Heart left ventricle (tissue), 16 donors: ENCODE measurements around the gene SOX6. TPM values are rescaled to one million over a fixed set of nuclear protein-coding genes. Genes with fewer than 3 reads are reported as not detected.

Source experiments
- ATAC-seq, 4 donors: fragments of 200-7000 bp; cut with Tn5 transposase; one replicate each; pipeline ENCODE4 v1.9.1; 2020 to 2022; ENCODE audit warnings: moderate library complexity in 4 of 4, mild to moderate bottlenecking in 3 of 4, moderate number of reproducible peaks in 1 of 4
- DNase-seq, 5 donors: peaks; one replicate each; pipeline ENCODE4 v3.0.0-alpha.2; 2020
- H3K27ac ChIP-seq, 12 donors: fragments of 200-600 bp; sonication (generic) in 4 of 12; one replicate each; pipeline versions ENCODE4 v1.5.0 to v1.8.0; 2016 to 2022; ENCODE audit warnings: mild to moderate bottlenecking in 2 of 12
- H3K27me3 ChIP-seq, 9 donors: fragments of 200-600 bp; sonication (generic) in 2 of 9; one replicate each; pipeline versions ENCODE4 v1.5.1 to v1.8.0; 2016 to 2022; ENCODE audit warnings: mild to moderate bottlenecking in 3 of 9
- H3K36me3 ChIP-seq, 9 donors: fragments of 200-600 bp; sonication (generic) in 2 of 9; one replicate each; pipeline versions ENCODE4 v1.5.0 to v1.8.0; 2018 to 2022; ENCODE audit warnings: mild to moderate bottlenecking in 2 of 9
- H3K4me1 ChIP-seq, 12 donors: fragments of 200-600 bp; sonication (generic) in 4 of 12; one replicate each; pipeline versions ENCODE4 v1.5.0 to v1.8.0; 2016 to 2022; ENCODE audit warnings: mild to moderate bottlenecking in 3 of 12
- H3K4me3 ChIP-seq, 12 donors: fragments of 200-600 bp; sonication (generic) in 4 of 12; one replicate each; pipeline versions ENCODE4 v1.5.0 to v1.8.0; 2017 to 2022; ENCODE audit warnings: mild to moderate bottlenecking in 9 of 12, moderate library complexity in 4 of 12
- H3K9me3 ChIP-seq, 12 donors: fragments of 200-600 bp; sonication (generic) in 4 of 12; one replicate each; pipeline versions ENCODE4 v1.5.0 to v1.8.0; 2016 to 2022; ENCODE audit warnings: mild to moderate bottlenecking in 1 of 12
- POLR2A ChIP-seq, 2 donors: fragments of 450-650 bp; IDR thresholded peaks; one replicate each; pipeline ENCODE4 v1.6.1; 2017; ENCODE audit warnings: antibody characterized with exemption in 2 of 2, mild to moderate bottlenecking in 2 of 2, moderate library complexity in 2 of 2
- WGBS, 4 donors: extraction: QIAGEN DNeasy Blood & Tissue Kit in 2 of 4; methylation state at CpG; one replicate each; pipeline versions ENCODE4 v1.1.5 to v1.1.7; 2013 to 2018; 5-methylcytosine and 5-hydroxymethylcytosine counted together
- intact Hi-C, 10 donors: fragments of 100-400 bp; cut with DNase I; formaldehyde crosslinking; loops; one replicate each; pipeline versions ENCODE4 v1.11.1 to v1.14.2; 2022
- polyA plus RNA-seq, 2 donors: library from polyadenylated mRNA; stranded (reverse); fragments of 200-250 nt; gene quantifications; one replicate each; pipeline ENCODE4 v1.2.3, GENCODE V29; 2013
- total RNA-seq, 9 donors: library from RNA; depleted of rRNA in 2 of 9; stranded (reverse); fragments of >200 nt in 2 of 9; fragmentation: NEBNext Ultra II Directional in 3 of 9; extraction: Animal tissue kit (Norgen Biotek cat#: 25700) in 3 of 9; gene quantifications; one replicate each; pipeline versions ENCODE4 v1.1.0 to v1.2.4, GENCODE V29; 2016 to 2023
- TF ChIP-seq, protein P1 (sequence below), 12 donors: fragments of 200-600 bp; sonication (generic) in 4 of 12; IDR thresholded peaks; one replicate each; pipeline versions ENCODE4 v1.5.0 to v1.8.0; 2018 to 2022; ENCODE audit warnings: antibody characterized with exemption in 12 of 12, mild to moderate bottlenecking in 5 of 12
- donor health status: ischemic (EF 13 %, LVEDD 7.1; RV severe dilation, severe dysfunction).
- donor health status: healthy with polysubstance abuse.
- donor health status: DM: no; HTN: yes; CAD: no.
- donor health status: DM: no; HTN: no; CAD: no.
- donor health status: ischemic (EF 25% LVEDD 6.9; RV normal size, moderate dysfunction).
- donor health status: ischemic (EF 25% LVEDD 5.7; RV mildly dilated, moderate dysfunction).
- donor health status: healthy.
- donor health status: DM: yes; HTN: yes; CAD: no.
- donor health status: ischemic (EF 35%, LVEDD 5.7; RV mildly dilated, moderate dysfunction).
- donor health status: nonischemic (EF 11% LVEDD 7.7; RV severe dilation, severe dysfunction).
- donor health status: DM: yes; HTN: yes; CAD: no.
- donor health status: PGD.
- donor health status: ischemic (EF 29% LVEDD 5.4; RV normal size, mild dysfunction).
- donor health status: nonischemic (EF 23%, LVEDD 6.1; RV moderate dilation, normal function).

The SOX6 gene
- total and polyA plus RNA-seq, 11 donors = 1.5 to 39.6 (median 15.6) TPM

DNA sequence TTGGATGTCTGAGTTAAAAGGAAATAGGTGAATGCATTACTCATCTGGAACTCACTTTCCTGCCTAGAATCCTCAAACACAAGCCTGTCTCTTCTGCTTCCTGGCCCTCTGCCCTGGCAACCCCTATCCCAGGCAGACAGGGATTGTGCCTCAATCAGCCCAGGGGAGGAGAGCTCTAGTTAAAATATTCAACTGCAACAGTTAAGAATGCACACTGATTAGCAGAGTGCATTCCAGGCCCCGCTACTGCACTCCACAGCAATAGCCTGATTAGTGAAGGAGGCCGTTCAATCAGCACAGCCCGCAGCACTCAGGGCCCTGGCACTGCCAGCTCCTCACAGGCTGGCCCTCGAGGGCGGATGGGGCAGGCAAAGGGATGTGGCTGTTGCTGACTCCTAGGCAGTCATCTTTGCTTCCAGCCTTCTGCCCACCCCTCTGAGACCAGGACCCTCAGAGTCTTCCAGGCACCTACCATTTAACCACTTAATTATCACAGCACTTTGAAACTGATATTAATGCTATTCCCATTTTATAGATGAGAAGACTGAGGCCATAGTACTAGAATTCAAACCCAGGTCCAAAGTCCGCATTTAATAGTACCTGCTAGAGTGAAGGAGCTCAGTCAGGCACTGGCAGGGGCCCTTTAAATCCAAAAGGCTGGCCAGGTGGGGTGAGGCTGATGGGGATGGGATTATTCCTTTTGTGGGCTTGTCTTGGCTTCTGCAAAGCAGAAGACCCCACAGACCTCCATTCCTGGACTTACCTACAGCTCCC, 435.3 kb downstream of the SOX6 start:
- 53 to 55% (median 55%) methylated on average over 6 of the region's 6 CpGs for WGBS, 4 donors
- intact Hi-C loops = no loop called here
- no peak overlapping the region for H3K4me3 ChIP-seq
- H3K9me3 ChIP-seq = peaks cover 0 to 3% (median 0%) of the 10 kb centered on the region in 12 donors
- peak overlapping the region in 1 of 12 donors; percentile 26 for H3K27ac ChIP-seq
- DNase-seq (peak in 3 of 5 donors; percentile 26 to 70 (median 32)), ATAC-seq (peak; percentile 70 to 92 (median 87))
- H3K4me1 ChIP-seq = peaks cover 0 to 9% (median 0%) of the 10 kb centered on the region in 12 donors
- no peaks in the 10 kb centered on the region for H3K36me3 ChIP-seq
- no peak for TF ChIP-seq POLR2A (IDR thresholded peaks at IDR 0.05)
- TF ChIP-seq, protein P1, sequence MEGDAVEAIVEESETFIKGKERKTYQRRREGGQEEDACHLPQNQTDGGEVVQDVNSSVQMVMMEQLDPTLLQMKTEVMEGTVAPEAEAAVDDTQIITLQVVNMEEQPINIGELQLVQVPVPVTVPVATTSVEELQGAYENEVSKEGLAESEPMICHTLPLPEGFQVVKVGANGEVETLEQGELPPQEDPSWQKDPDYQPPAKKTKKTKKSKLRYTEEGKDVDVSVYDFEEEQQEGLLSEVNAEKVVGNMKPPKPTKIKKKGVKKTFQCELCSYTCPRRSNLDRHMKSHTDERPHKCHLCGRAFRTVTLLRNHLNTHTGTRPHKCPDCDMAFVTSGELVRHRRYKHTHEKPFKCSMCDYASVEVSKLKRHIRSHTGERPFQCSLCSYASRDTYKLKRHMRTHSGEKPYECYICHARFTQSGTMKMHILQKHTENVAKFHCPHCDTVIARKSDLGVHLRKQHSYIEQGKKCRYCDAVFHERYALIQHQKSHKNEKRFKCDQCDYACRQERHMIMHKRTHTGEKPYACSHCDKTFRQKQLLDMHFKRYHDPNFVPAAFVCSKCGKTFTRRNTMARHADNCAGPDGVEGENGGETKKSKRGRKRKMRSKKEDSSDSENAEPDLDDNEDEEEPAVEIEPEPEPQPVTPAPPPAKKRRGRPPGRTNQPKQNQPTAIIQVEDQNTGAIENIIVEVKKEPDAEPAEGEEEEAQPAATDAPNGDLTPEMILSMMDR (IDR thresholded peaks at IDR 0.05) = no peak
- H3K27me3 ChIP-seq = no peaks in the 10 kb centered on the region

DNA sequence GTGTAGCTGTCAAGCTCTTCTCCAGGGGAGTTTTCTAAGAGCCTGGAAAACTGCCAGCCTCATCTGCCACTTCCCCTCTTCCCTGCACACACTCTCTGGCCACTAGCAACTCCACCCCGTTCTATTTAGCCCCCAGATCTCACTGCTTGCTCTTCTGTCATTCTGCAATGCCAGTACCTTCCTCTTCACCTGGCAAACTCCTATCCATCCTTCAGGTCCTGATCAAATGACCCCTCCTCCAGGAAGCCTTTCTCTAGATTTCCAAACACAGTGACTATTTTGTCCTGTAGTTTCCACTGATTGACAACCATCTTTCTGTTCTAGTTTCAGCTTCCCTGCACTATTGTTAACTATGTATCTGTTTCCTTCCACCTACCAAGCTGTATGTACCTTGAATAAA, 437.7 kb downstream of the SOX6 start:
- Histone ChIP-seq H3K36me3 (no peaks in the 10 kb centered on the region), H3K27ac (no peak overlapping the region), H3K27me3 (no peaks in the 10 kb centered on the region), H3K4me3 (no peak overlapping the region), H3K4me1 (peaks cover 0 to 15% (median under 1%) of the 10 kb centered on the region in 12 donors), H3K9me3 (peaks cover 0 to 3% (median 0%) of the 10 kb centered on the region in 12 donors)
- DNase-seq (no peak), ATAC-seq (no peak)
- TF ChIP-seq POLR2A (IDR thresholded peaks at IDR 0.05) = no peak
- TF ChIP-seq, protein P1 (IDR thresholded peaks at IDR 0.05) = no peak
- intact Hi-C loops = no loop called here
- WGBS, 4 donors = 64 to 93% (median 87%) methylated on average over 1 of the region's 1 CpG

DNA sequence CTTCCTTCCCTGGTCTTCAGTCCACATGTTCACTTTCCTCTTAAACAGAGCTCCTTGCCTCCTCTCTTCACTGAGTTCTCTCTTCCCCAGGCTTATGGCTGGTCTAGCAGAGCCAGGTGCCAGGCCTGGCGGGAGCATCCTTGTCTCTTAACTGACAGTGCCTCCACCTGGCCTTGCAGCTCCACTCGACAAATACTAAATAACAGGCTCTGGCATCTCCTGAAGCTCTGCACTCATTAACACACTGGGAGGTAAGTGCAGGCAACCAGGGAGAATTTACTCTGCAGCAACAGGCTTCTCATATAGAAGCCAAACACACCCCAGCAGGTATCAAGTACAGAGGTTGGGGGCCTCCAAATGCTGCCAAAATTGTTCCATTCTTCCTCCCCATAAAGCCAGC, 438.1 kb downstream of the SOX6 start:
- TF ChIP-seq POLR2A (IDR thresholded peaks at IDR 0.05) = no peak
- TF ChIP-seq, protein P1 (IDR thresholded peaks at IDR 0.05) = no peak
- intact Hi-C loops = no loop called here
- WGBS, 4 donors = 91 to 96% (median 94%) methylated on average over 2 of the region's 2 CpGs
- ATAC-seq = no peak
- no peak overlapping the region for H3K27ac ChIP-seq
- peaks cover 0 to 3% (median 0%) of the 10 kb centered on the region in 12 donors for H3K9me3 ChIP-seq
- H3K27me3 ChIP-seq = no peaks in the 10 kb centered on the region
- DNase-seq = no peak
- H3K36me3 ChIP-seq = no peaks in the 10 kb centered on the region
- peaks cover 0 to 20% (median 2%) of the 10 kb centered on the region in 12 donors for H3K4me1 ChIP-seq
- H3K4me3 ChIP-seq = no peak overlapping the region
